GM11168 (cell line): ENCODE results near the gene STAG1.
"Not testable (repeated sequence)": the region's sequence is repeated elsewhere in the genome, so short reads cannot be mapped to it uniquely, and the experiment has no call there.

ENCODE experiments used
- in situ Hi-C: fragments of 300-500 bp; cut with MboI; formaldehyde crosslinking; loops from one replicate; pipeline ENCODE4 v1.12.0; 2022; ENCODE audit warnings: low sequenced_read_pairs; ENCODE audit not compliant: unreplicated experiment

Gene STAG1

DNA sequence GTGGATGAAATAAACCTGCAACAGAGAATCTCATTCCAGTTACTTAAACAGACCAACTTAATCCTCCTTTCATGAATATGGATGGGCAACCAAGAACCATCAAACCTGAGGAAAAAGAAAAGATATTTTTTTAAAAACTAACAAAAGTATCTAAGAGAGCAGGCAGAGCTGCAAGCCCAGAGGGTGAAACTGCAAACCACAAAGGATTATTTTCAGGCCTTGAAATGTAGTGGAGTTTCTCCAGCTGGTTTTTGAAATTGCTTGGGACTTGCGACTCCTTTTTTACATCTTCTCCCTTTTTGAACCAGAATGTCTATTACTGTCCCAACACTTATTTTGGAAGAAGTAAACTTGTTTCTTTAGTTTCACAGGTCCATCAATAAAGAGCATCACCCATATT lies 87.4 kb downstream of the STAG1 start:
- in situ Hi-C loops, result no loop called here

DNA sequence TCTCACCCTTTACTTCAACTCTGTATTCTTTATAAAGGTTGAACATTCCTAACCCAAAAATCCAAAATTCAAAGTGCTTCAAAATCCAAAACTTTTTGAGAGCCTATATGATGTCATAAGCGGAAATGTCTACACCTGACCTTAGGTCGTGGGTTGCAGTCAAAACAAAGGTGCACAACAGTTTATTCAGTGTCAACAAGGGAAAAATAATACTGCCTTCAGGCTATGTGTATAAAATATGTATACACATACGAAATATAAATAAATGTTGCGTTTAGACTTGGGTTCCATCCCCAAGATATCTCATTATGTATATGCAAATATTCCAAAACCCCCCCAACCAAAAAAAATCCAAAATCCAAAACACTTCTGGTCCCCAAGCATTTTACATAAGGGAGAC lies 90.9 kb downstream of the STAG1 start:
- in situ Hi-C loops, result no loop called here

DNA sequence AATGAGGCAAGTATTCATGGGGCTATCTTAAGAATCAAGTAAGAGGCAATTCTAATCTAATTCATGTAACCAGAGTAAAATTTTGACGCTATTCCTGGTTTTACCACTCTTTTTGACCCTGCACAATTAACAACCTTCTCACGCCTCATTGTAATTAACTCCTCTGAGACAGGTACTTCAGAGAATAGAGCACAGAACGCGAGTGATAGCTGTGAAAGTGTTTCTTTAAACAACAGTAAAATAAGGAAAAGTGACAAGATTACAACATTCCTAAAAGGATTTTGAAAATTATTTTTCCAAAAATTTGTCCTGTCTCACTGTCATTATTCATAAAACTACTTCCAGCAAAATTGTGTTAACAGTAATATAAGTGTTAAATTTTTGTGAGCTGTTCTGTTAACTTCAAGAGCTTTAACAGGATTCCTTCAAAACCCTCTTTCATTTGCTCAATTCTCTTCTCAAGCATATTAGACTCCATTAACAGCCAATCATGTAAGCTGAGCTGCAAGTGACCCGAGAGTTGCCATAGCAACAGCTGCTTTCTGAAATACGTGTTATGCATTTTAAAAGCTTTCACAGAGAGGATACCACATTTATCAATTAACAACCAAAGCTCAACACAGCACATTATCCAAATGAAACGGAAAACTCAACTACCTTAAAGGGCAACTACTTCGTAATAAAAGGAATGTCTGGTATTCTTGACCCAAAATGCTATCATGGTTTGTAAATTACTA lies 93.1 kb downstream of the STAG1 start:
- in situ Hi-C loops, result no loop called here

DNA sequence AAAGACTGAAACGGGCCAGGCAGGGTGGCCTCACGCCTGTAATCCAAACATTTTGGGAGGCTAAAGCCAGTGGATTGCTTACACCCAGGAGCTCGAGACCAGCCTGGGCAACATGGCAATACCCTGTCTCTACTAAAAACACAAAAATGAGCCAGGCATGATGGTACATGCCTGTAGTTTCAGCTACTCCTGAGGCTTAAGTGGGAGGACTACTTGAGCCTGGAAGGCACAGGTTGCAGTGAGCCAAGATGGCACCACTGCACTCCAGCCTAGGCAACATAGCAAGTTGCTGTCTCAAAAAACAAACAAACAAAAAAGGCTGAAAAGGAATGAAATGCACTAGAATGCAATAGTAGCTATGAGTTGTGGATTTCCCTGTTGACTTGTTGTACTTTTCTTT lies 94.7 kb downstream of the STAG1 start:
- in situ Hi-C loops, result no loop called here

DNA sequence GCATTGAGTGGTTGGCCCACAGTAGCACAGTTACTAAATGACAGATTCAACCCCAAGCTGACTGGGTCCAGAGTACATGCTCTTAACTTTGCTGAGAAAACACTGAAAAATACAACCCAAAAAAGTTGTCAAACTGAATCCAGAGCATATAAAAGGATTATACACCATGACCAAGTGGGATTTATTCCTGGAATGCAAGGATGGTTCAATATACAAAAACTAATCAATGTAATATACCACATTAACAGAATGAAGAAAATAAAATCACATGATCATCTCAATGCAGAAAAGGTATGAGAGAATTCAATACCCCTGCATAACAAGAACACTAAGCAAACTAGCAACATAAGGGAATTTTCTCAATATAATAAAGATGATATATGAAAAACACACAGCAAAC lies 98.5 kb downstream of the STAG1 start:
- in situ Hi-C loops, result no loop called here

DNA sequence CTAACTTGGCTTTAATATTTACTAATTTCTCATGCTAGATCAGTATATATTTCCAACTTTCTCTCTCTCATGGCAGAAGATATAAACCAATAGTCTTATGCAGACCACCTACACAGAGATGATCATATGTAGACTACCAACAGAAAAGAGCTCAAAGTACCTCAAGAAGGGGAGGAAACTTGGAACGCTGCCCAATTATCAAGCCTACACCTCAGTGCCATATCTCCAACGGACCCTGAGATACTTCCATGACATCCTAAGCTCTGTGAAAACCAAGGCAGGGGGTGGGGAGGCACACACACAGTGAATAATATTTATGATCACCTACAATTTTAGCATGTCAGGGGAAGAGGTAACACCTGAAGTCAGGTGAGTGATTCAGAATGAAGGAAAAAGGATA lies 100.6 kb downstream of the STAG1 start:
- in situ Hi-C loops, result no loop called here

DNA sequence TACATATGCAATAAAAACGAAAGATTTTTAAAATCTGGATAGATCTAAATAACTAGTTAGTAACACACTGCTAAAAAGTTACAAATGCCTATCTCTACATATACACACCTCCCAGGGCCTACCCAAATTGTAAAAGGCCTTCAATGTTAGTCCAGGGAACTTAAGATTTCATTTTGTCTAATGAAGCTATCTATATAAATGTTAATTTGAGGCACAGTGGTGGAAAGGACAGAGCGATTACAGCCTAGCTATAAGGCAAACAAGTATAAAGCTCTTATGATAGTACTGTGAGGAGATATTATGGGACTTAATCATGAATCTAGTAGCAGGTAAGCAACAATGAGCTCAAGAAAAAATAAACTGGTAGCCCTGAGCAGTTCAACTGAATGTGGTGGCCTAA lies 101.7 kb downstream of the STAG1 start:
- in situ Hi-C loops, result no loop called here

DNA sequence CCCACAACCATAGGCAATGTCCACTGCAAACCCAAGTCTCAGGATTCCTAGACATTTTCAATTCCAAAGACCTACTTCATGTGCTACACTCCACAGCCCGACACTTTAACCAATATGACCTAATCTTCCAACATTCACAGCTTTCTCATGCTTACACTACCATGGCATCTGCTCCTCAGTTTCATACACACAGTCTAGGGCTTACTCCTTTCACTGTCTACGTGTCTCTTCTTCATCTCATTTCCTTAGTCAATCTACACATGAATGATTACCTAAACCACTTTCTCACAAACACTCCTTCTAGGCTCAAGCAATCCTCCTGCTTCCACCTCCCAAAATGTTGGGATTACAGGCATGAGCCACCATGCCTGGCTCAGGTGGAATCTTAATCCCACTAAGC lies 106.3 kb downstream of the STAG1 start:
- in situ Hi-C loops, result no loop called here

DNA sequence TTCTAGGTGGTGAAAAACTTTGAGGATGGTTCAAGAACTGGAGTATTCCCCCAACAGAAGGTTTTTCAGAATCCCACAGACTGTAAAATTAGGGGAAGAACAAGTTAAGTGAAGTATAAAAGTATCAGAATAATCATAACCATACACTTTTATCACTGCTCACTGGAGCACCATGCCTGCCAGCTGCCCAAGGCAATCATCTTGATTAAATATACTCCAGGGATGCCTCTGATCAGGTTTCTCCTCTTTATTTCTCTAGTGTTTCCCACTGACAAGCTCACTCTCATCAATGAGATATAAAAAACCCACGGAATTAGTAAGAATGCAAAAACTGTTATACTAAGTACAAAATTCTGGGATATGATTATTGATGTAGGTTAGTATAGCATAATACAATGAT lies 108.0 kb downstream of the STAG1 start:
- in situ Hi-C loops, result no loop called here

DNA sequence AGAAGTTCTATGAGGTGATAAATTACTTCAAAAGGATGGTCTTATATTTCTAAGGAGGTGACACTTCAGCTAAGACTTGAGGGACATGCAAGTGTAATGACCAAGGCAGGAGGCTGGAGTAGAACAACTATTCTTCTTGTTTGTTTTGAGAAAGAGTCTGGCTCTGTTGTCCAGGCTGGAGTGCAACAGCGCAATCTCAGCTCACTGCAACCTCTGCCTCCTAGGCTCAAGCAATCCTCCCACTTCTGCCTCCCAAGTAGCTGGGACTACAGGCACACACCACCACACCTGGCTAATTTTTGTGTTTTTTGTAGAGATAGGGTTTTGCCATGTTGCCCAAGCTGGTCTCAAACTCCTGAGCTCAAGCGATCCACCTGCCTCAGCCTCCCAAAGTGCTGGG lies 108.8 kb downstream of the STAG1 start:
- in situ Hi-C loops, result not testable (repeated sequence)

DNA sequence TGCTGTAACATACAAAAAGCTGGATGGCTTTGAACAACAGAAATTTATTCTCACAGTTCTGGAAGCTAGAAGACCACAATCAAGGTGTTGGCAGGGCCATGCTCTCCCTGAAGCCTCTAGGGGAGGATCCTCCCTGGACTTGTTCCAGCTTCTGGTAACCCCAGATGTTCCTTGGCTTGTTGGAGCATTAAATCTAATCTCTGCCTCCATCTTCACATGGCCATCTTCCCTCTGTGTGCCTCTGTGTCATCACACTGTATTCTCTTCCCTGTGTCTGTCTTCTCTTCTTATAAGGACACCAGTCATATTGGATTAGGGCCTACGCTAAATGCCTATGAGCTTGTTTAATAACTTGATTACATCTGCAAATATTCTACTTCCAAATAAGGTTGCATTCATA lies 109.5 kb downstream of the STAG1 start:
- in situ Hi-C loops, result no loop called here

DNA sequence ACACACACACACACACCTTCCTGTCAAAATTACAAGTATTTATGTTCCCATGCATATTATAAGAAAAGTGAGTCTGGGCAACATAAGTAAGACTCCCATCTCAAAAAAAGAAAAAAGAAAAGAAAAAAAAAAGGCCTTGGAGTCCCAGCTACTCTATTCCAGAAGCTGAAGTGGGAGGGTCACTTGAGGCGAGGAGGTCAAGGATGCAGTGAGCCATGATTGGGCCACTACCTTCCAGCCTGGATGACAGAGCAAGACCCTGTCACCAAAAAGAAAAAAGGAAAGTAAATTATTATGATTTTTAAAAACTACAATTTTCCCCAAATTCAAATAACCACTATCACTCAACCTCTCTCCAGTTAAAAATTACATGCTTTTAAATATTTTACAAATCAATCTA lies 113.1 kb downstream of the STAG1 start:
- in situ Hi-C loops, result no loop called here

DNA sequence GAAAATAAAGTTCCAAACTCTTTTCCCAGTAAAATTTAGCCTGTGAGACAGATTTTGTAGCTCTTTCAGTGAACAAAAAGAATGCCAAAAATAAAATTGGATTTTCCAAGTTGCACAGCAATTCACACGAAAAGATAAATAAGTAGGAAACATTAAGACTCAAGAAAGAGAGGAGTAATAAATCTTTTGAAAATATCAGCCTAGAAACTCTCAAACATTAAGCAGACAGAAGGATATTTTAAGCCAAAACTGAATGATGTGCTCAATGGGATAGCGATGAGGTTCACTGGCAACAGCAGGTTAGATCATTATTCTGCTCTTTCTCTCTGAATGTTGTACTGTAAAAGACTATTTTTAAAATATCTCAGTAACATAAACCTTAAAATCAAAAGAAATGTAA lies 115.0 kb downstream of the STAG1 start:
- in situ Hi-C loops, result no loop called here

DNA sequence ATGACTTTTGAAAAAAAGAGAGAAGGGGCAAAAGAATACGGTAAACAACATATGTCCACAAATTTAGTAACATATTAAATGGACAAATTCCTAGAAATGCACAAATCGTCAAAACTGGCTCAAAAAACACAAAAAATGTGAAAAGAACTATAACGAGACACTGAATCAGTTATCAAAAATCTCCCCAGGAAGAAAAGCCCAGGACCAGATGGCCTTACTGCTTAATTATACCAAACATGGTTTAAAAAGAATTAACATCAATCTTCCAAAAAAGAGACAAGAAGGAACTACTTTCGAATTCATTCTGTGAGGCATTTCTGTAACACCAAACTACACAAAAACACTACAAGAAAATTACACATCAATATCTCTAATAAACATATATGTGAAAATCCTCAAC lies 117.4 kb downstream of the STAG1 start:
- in situ Hi-C loops, result no loop called here

DNA sequence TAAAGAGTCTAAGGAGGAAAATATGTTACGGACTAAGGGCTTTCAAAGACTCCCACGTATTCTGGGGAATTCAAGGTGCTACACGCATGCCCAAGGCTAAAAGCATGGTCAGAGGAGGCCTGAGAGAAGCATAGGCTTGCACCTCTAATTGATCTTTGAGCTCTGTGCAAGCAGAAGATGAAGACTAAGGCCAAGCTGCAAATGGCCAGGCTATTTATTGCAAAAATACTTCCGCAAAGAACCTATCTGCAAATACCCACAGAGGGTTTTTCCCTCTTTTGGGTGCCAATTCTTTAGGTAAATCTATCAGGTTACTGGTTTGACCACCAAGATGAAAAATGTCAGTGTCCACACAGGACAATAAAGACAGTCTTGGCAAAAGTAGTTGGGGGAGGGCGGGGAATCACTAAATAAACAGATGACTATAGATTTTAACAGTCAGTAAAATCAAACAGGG lies 119.5 kb downstream of the STAG1 start:
- in situ Hi-C loops, result no loop called here

DNA sequence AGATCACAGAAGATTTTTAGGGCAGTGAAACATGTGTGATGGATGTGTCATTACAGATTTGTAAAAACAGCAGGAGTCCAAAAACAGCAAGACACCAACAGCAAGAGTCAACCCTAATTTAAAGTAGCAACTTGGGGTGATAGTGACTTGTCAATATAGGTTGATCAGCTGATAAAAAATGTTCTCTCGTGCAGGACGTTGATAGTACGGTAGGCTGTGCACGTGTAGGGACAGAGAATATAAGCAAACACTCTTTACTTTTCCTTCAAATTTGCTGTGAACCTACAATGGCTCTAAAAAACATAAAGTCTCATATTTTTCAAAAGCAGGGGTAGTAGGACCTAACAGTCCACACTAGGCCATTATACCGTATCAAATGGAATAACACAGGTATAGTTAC lies 120.8 kb downstream of the STAG1 start:
- in situ Hi-C loops, result no loop called here

DNA sequence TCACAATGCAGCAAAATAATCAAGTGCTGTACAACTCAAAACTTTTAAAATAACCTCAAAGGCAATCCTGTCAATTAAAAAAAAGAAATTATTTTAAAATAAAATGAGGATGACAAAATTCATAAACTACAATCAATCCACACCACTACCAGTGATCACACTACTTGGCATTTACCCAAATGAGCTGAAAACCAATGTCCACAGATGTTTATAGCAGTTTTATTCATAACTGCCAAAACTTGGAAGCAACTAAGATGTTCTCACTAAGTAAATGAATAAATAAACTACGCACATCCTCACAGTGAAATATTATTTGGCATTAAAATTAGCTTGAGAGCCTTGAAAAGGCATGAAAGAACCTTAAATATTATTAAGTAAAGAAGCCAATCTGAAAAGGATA lies 121.3 kb downstream of the STAG1 start:
- in situ Hi-C loops, result no loop called here

DNA sequence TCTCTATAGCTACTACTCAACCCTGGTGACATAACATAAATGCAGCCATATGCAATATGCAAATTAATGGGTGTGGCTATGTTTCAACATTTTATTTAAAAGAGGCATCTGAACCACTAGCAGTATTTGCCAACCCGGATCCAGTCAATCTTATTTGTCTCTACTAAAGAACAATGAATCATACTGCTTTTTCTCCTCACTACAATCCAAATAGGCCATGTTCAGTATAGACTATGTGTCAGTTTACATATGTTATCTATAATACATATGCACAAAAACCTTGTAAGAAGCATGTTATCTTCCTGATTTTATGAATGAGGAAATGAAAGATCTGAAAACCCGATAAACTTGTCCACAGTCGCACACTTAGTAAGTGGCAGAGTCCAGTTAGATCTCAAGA lies 125.7 kb downstream of the STAG1 start:
- in situ Hi-C loops, result no loop called here

DNA sequence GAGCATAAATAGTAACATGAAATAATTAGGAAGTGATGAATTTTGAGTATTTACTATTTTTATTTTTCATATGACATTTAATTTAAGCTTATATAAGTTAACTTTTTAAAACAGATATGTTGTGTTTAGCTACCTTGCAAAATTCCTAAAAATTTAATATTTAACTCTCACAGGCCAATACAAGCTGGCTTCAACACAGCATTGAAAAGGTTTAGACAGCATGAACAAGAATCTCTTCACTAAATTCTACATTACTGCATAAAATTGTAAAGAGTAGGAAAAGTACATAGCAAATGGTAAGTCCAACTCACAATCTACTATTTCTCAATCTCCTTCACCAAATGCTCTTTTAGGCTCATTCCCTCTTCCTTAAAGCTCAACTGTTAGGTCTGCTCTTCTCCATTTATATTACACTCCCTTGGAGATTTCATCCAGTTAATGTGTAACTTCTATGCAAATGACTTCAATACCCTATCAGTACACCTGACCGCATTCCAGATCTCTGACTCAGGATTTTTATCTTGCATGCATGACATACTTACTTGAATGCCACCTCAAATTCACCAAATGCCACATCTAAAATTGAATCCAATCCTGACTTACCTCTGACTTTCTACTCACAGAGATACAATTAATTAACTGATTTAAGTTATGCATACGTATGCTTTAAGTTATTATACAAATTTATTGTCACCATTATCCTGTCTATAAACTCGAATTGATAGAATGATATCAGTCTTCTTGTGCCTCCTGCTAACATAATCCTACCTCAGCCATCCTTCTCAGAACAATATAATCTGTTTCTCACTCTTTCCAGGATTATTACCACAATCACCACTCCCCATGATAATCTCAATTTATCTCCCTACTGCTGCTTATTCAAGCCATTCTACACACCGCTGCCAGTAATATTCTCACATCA lies 127.0 kb downstream of the STAG1 start:
- in situ Hi-C loops, result no loop called here

DNA sequence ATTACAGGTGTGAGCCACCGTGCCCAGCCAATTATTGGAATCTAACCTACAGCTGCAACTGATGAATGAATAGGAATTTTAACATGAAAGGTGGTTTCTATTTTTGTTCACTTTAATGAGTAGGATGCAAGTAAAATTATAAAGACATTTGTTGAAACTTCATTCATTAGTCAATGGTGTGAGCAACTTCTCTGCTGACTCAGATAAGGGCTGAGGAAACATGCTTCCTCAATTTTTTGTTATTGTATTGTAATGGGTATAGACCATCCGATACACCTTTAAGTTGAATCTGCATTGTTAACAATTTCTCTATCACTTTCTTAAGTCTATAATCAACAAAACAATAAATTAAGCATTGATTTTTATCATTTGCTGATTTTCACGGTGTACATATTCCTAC lies 127.8 kb downstream of the STAG1 start:
- in situ Hi-C loops, result no loop called here

DNA sequence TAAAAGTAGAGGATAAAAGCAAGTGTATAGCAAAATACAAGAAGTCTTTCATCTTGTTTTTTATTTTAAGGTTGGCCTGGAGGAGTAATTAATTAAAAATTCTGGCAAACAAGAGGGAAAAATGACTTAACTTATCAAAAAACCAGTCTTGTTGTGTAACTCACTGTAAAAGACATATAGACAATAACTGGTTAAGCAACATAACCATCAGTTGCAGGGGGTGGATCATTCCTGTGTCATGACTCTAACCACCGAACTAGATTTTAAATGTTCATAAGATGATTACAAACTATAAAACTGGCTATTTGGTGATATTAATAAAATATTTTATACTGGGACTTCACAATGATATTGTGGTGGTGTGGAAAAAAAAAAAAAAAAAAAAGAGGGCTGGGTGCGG lies 130.6 kb downstream of the STAG1 start:
- in situ Hi-C loops, result no loop called here

DNA sequence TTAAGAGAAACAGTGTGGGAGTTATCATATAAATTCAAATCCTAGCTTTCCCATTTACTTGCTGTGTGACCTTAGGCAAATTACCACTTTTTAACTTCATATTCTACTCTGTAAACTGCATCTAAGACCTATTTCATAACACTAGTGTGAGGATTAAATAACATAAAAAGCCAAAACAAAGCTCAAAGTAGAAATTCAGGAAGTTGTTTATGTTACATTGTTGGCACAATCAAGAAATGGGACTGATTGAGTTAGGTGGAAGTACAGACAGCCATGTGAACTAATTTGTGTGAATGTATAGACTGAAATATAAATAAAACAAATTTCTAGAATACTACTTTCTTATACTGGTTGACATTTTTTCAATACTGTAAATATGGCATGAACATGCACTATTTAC lies 131.7 kb downstream of the STAG1 start:
- in situ Hi-C loops, result no loop called here
